K562 (cell line): ENCODE results near the gene SCAMP5. TPM values are rescaled to one million over a fixed set of nuclear protein-coding genes. Genes with fewer than 3 reads are reported as not detected.

ENCODE experiments used
- DMBX1 ChIP-seq: fragments of 250-450 bp; sonication (Bioruptor Pico); IDR thresholded peaks from 2 replicates; pipeline ENCODE4 v1.8.0; 2022; ENCODE audit warnings: inconsistent platforms, mild to moderate bottlenecking, moderate library complexity, borderline replicate concordance
- EWSR1 ChIP-seq: fragments of 450-650 bp; IDR thresholded peaks from 2 replicates; pipeline ENCODE4 v1.6.1; 2018; ENCODE audit warnings: borderline replicate concordance, mild to moderate bottlenecking, low read depth, moderate library complexity; ENCODE audit not compliant: partially characterized antibody
- GABPA ChIP-seq: fragments of 200-800 bp; sonication (Bioruptor generic); conservative IDR thresholded peaks from 2 replicates; pipeline ENCODE4 v1.6.1; 2016; ENCODE audit warnings: low read depth, missing genetic modification characterization, missing compliant biosample characterization
- GABPB2 ChIP-seq: fragments of 250-450 bp; sonication (Bioruptor Pico); conservative IDR thresholded peaks from 2 replicates; pipeline ENCODE4 v1.5.1; 2021; ENCODE audit warnings: mild to moderate bottlenecking
- HLTF ChIP-seq: fragments of 450-650 bp; IDR thresholded peaks from 2 replicates; pipeline ENCODE4 v1.6.1; 2016
- MEF2D ChIP-seq: conservative IDR thresholded peaks from 2 replicates; pipeline ENCODE4 v1.6.1; 2016; ENCODE audit warnings: low read depth, missing genetic modification characterization, missing compliant biosample characterization
- NR2C2 ChIP-seq, 2 experiments: fragments of 200-800 bp in 1 of 2; sonication (Bioruptor generic) in 1 of 2; sonication (generic) in 1 of 2; formaldehyde crosslinking in 1 of 2; IDR thresholded peaks; 2 replicates each; pipeline versions ENCODE4 v1.6.1 to v1.8.0; 2016 to 2022; ENCODE audit warnings: mild to moderate bottlenecking in 1 of 2, missing compliant biosample characterization in 1 of 2, missing genetic modification characterization in 1 of 2, missing genetic modification reagents in 1 of 2
- PTTG1 ChIP-seq: fragments of 450-650 bp; IDR thresholded peaks from 2 replicates; pipeline ENCODE4 v1.6.1; 2016; ENCODE audit warnings: low read depth, mild to moderate bottlenecking, missing genetic modification characterization, missing compliant biosample characterization
- PURB ChIP-seq: sonication (generic); formaldehyde crosslinking; IDR thresholded peaks from 2 replicates; pipeline ENCODE4 v1.9.0; 2021; ENCODE audit warnings: low read depth, mild to moderate bottlenecking, missing genetic modification reagents
- RFX7 ChIP-seq: fragments of 250-450 bp; sonication (Bioruptor Pico); IDR thresholded peaks from 2 replicates; pipeline ENCODE4 v1.5.1; 2021; ENCODE audit warnings: mild to moderate bottlenecking
- RNF2 ChIP-seq: sonication (generic); IDR thresholded peaks from 2 replicates; pipeline ENCODE4 v1.6.1; 2016
- RUNX1 ChIP-seq: sonication (generic); IDR thresholded peaks from 2 replicates; pipeline ENCODE4 v1.6.1; 2016; ENCODE audit warnings: antibody characterized with exemption, low read depth
- TCF7L2 ChIP-seq: fragments of 150-350 bp; IDR thresholded peaks from 2 replicates; pipeline ENCODE4 v1.6.1; 2016; ENCODE audit warnings: low read depth, mild to moderate bottlenecking, low read length, moderate library complexity
- TFAP4 ChIP-seq: sonication (generic); formaldehyde crosslinking; IDR thresholded peaks from 2 replicates; pipeline ENCODE4 v1.8.0; 2022; ENCODE audit warnings: missing genetic modification reagents, mild to moderate bottlenecking, moderate library complexity, borderline replicate concordance
- XRCC3 ChIP-seq: fragments of 450-650 bp; IDR thresholded peaks from 2 replicates; pipeline ENCODE4 v1.6.1; 2017; ENCODE audit warnings: mild to moderate bottlenecking, moderate library complexity
- ZBTB8A ChIP-seq: fragments of 450-650 bp; IDR thresholded peaks from 2 replicates; pipeline ENCODE4 v1.6.1; 2018; ENCODE audit warnings: mild to moderate bottlenecking, moderate library complexity; ENCODE audit not compliant: partially characterized antibody
- ZBTB9 ChIP-seq: fragments of 450-650 bp; formaldehyde crosslinking; IDR thresholded peaks from 2 replicates; pipeline ENCODE4 v1.4.0; 2020; ENCODE audit warnings: mild to moderate bottlenecking, moderate library complexity
- ZKSCAN8 ChIP-seq: fragments of 200-800 bp; sonication (Bioruptor generic); IDR thresholded peaks from 2 replicates; pipeline ENCODE4 v1.6.1; 2016; ENCODE audit warnings: missing genetic modification characterization, missing compliant biosample characterization
- ZNF253 ChIP-seq: fragments of 250-450 bp; sonication (Bioruptor Pico); conservative IDR thresholded peaks from 2 replicates; pipeline ENCODE4 v1.6.1; 2021; ENCODE audit warnings: mild to moderate bottlenecking
- ZNF316 ChIP-seq: fragments of 450-650 bp; IDR thresholded peaks from 2 replicates; pipeline ENCODE4 v1.6.1; 2016
- ZNF41 ChIP-seq: fragments of 250-450 bp; sonication (Bioruptor Pico); conservative IDR thresholded peaks from 2 replicates; pipeline ENCODE4 v1.4.0; 2020; ENCODE audit warnings: mild to moderate bottlenecking
- polyA plus RNA-seq, 8 experiments: library from polyadenylated mRNA; depleted of rRNA in 4 of 8; stranded (reverse) in 5 of 8; unstranded in 3 of 8; fragments of >200 nt; fragmentation: Nextera tagmentation in 2 of 8; fragmentation: Illumina TruSeq in 1 of 8; extraction: Ambion mirVana in 2 of 8; extraction: Trizol in 1 of 8; gene quantifications; 2 replicates each; pipeline versions ENCODE4 v1.2.1 to v1.2.3, GENCODE V29; 2011 to 2014; ENCODE audit warnings: inconsistent platforms in 1 of 8, missing spikeins in 1 of 8
- total RNA-seq, 7 experiments: library from RNA; depleted of rRNA in 6 of 7; stranded (reverse); fragments of >200 nt in 6 of 7; fragmentation: Illumina TruSeq in 2 of 7; extraction: Trizol in 2 of 7; gene quantifications; 2 replicates each; pipeline versions ENCODE4 v1.2.1 to v1.2.3, GENCODE V29; 2011 to 2021; ENCODE audit warnings: low replicate concordance in 1 of 7
- TF ChIP-seq, protein P1 (sequence below), 2 experiments: IDR thresholded peaks; 2 replicates each; pipeline ENCODE4 v1.6.1; 2012; ENCODE audit warnings: improper control_type of control experiment in 2 of 2, low read depth in 2 of 2, low read length in 2 of 2, borderline replicate concordance in 1 of 2
- TF ChIP-seq, protein P2 (sequence below): fragments of 250-450 bp; sonication (Bioruptor Pico); IDR thresholded peaks from 2 replicates; pipeline ENCODE4 v1.8.0; 2022; ENCODE audit warnings: moderate library complexity, mild to moderate bottlenecking, inconsistent platforms

Gene SCAMP5
- total and polyA plus RNA-seq, 9 of the 15 experiments (the other 6 are each of a cell fraction or from before 2014, with no cell fraction given), result 0.09 to 0.29 (median 0.19) TPM; not detected in 5

- TF ChIP-seq GABPB2 (no peak), PURB (CRISPR knock-in tag) (0 out of 2 replicates have a peak, but pooled peaks have one; percentile 80), ZNF41 (no peak), TFAP4 (CRISPR knock-in tag) (peak; percentile 92), NR2C2 (CRISPR knock-in tag; IDR thresholded peaks at IDR 0.05) (peak; percentile 93), NR2C2 (tag; IDR thresholded peaks at IDR 0.05) (0 out of 2 replicates have a peak, but pooled peaks have one; percentile 50), ZBTB8A (no peak), MEF2D (tag) (no peak), XRCC3 (no peak), ZKSCAN8 (CRISPR knock-in tag) (no peak), RUNX1 (no peak), RNF2 (peak; percentile 98), RFX7 (CRISPR knock-in tag) (no peak), TCF7L2 (no peak), PTTG1 (tag) (no peak), ZNF253 (CRISPR knock-in tag) (no peak), HLTF (no peak), ZNF316 (no peak), GABPA (tag) (0 out of 2 replicates have a peak, but pooled peaks have one; percentile 23), EWSR1 (no peak), DMBX1 (CRISPR knock-in tag) (peak; percentile 72), ZBTB9 (CRISPR knock-in tag) (0 out of 2 replicates have a peak, but pooled peaks have one; percentile 16)
- TF ChIP-seq, protein P1, sequence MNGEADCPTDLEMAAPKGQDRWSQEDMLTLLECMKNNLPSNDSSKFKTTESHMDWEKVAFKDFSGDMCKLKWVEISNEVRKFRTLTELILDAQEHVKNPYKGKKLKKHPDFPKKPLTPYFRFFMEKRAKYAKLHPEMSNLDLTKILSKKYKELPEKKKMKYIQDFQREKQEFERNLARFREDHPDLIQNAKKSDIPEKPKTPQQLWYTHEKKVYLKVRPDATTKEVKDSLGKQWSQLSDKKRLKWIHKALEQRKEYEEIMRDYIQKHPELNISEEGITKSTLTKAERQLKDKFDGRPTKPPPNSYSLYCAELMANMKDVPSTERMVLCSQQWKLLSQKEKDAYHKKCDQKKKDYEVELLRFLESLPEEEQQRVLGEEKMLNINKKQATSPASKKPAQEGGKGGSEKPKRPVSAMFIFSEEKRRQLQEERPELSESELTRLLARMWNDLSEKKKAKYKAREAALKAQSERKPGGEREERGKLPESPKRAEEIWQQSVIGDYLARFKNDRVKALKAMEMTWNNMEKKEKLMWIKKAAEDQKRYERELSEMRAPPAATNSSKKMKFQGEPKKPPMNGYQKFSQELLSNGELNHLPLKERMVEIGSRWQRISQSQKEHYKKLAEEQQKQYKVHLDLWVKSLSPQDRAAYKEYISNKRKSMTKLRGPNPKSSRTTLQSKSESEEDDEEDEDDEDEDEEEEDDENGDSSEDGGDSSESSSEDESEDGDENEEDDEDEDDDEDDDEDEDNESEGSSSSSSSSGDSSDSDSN (IDR thresholded peaks at IDR 0.05; ENCODE audit: borderline replicate concordance in 1 of 2, low read depth in 2 of 2, low read length in 2 of 2), result no peak
- TF ChIP-seq, protein P2, sequence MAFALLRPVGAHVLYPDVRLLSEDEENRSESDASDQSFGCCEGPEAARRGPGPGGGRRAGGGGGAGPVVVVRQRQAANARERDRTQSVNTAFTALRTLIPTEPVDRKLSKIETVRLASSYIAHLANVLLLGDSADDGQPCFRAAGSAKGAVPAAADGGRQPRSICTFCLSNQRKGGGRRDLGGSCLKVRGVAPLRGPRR (CRISPR knock-in tag), result no peak
Measured at GRCh38 chr15:74955796-74956647, 39.3 kb upstream of the SCAMP5 start (continued).
